Measurements from ENCODE around the gene ABCD2.
"Not testable (repeated sequence)": the region's sequence is repeated elsewhere in the genome, so short reads cannot be mapped to it uniquely, and the experiment has no call there.

ABCD2 gene

GRCh38 chr12:39526974-39527373, 92.6 kb downstream of the ABCD2 start:
- DNase-seq = no peak

DNA sequence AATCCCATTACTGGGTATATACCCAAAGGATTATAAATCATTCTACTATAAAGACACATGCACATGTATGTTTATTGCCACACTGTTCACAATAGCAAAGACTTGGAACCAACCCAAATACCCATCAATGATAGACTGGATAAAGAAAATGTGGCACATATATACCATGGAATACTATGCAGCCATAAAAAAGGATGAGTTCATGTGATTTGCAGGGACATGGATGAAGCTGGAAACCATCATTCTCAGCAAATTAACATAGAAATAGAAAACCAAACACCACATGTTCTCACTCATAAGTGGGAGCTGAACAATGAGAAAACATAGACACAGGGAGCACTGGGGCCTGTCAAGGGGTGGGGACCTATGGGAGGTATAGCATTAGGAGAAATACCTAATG, 97.4 kb downstream of the ABCD2 start:
- DNase-seq = not testable (repeated sequence)

DNA sequence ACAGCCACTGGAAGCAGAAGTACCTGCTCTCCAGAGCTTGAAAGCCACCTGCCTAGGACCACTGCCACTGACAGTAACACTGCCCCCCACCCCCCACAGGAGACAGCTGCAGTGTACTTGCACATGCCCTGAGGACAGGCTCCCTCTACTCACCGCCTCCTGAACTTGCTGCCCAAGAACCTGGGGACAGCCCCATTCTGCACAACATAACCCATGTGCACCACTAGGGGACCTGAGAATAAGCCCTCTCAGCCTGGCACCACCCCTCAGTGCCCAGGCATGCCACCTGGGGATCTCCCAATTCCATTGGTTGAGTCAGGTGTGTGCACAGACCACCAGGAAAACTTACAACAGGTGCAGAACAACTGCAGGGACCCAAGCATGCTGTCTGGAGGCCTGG, 109.6 kb downstream of the ABCD2 start:
- no peak for DNase-seq

- no peak for DNase-seq
These were observed 114.0 kb downstream of the ABCD2 start for GRCh38 chr12:39505554-39505953.

DNA sequence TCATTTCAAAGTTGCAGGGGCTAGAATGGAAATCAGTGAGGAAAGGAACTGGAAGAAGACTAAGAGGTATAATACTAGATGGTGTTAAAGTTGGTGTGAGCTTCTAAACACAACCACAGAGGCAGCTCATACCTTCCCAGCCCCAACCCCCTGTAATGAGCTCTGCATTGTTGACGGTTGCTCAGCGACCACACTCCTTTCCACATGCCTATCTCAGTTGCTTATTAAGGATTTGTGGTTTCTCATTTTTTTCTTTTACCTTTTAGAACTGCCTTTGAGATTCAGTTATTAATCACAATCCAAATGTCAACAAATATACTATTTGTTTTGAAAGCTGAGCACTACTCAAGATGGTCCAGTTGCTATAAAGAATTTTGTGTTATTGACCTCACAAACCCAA, 114.6 kb downstream of the ABCD2 start:
- DNase-seq = no peak

DNA sequence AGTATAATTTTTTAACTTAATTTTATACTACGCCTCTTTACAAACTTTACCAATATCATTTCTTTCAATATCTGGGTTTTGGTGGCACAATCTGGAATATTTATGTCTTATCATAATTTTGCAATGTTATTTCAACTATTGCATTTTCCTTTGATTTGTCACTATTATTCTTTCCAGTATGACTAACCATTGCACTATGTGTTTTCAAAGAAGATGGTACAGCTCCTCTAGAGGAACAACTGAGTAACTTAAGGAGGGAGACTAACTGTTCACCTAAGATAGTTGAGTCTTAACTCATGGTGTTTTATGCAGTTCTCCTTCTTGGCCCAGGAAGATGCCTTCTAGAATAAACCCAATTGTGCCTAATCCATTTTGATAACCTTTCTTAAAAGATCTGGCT, 116.2 kb downstream of the ABCD2 start:
- no peak for DNase-seq

DNA sequence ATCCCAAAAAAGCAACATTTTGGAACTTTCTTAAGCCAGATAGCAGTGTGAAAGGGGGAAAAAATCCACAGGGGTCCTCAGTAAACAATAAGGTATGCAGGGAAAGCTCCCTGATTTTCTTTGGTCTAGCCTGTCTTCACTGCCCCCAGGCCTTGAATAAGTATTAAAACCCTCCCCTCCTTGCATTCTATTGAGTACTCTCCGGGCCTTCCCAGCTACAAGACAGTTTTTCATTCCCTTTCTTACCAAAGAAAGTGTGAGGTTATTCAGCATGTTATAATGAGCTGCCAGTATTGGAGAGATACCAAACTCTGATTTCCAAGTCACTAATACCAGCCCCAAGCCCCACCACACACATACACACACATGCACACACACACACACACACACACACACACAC, 116.9 kb downstream of the ABCD2 start:
- no peak for DNase-seq
